GM18909 (cell line): Measurements from ENCODE around the gene RBM33.
A peak's percentile ranks its signal among the peaks of the same experiment; 100 is the strongest.
"Not testable (repeated sequence)": the region's sequence is repeated elsewhere in the genome, so short reads cannot be mapped to it uniquely, and the experiment has no call there.

Experiments
- ATAC-seq: cut with Tn5 transposase; IDR thresholded peaks from one replicate; pipeline ENCODE4 v1.9.1; 2021; ENCODE audit warnings: mild to moderate bottlenecking; ENCODE audit not compliant: unreplicated experiment, poor library complexity

RBM33 gene

GRCh38 chr7:155815332-155816191, 171.1 kb downstream of the RBM33 start:
- ATAC-seq = peak; percentile 88

GRCh38 chr7:155816192-155816508, 171.7 kb downstream of the RBM33 start:
- ATAC-seq = no peak

DNA sequence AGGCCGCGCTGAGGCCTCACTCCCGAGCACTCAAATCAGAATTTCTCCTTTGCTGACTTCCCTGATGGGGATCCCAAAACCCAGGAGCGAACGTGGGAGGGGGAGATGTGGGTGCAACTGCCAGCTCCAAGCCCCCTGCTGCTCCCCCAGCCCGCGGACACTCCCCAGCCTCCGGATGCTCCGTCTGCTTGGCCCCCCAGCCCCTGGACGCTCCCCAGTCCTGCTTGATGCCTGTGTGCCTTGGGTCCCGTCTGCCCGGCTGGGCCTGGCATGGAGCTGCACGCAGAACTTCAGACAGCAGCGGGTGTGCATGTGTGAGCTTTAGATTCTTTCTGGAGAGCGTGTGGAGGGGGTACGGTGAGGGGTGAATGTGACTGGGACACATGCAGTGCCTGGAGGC, 172.5 kb downstream of the RBM33 start:
- no peak for ATAC-seq

- ATAC-seq = not testable (repeated sequence)
Observed at GRCh38 chr7:155817515-155817914, 173.1 kb downstream of the RBM33 start.

- ATAC-seq = no peak
Observed at GRCh38 chr7:155818154-155818819, 173.8 kb downstream of the RBM33 start.

DNA sequence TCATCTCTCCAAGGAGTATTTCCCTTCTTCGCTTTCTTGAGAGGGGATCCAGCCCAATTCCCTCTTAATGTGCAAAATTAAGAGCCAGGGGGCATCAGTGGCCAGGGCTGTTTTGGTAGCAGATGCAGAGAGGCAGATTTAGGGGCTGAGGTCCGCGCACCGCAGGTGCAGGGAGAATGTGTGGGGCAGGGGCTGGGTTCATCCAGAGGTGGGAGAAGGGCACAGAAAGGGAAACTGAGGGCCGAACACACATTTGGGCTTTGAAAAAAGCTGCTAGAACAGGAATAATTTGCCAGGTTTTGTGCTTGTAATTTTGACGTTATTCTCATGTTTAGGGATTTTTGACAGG, 174.3 kb downstream of the RBM33 start:
- no peak for ATAC-seq

GRCh38 chr7:155819186-155819585, 174.7 kb downstream of the RBM33 start:
- ATAC-seq = no peak

- ATAC-seq = no peak
Observed at GRCh38 chr7:155820246-155820645, 175.8 kb downstream of the RBM33 start.

DNA sequence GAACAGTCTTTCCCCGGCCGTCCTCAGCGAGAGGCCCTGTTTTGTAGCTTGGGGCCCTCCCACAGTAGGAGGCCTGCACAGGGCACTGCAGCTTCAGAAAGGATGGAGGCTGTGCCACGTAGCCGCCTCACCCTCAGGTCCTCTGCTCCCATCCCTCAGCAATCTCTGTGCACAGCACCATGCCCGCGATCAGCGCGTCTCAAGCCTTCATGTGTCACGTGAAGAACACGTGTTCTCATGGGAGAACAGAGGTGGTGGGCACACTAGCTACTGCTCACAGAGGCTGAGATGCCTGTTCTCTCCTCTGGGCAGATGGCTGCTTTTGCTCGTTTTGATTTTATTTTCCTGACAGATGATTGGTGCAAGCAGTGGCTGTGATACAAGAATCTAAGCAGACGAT, 176.3 kb downstream of the RBM33 start:
- ATAC-seq = no peak

DNA sequence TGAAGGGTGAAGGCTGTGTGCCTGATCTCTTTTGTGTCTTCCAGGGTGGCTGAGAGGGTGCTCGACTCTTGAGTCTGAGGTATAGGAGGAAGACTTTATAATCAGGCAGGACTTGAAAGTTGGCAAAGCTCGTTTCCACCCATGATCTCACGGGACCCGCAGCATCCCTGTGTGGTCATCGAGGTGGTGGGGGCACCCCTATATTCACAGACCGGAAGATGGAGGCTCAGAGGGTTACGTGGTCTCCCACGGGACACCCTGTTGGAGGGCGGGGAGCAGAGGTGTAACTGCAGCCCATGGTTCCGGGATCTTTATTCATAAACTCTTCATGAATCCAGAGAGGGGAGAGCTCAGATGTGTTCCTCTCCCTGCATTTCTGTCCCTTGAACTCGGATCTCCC, 177.4 kb downstream of the RBM33 start:
- ATAC-seq = no peak

- ATAC-seq = no peak
Observed at GRCh38 chr7:155824227-155824886, 179.9 kb downstream of the RBM33 start.

DNA sequence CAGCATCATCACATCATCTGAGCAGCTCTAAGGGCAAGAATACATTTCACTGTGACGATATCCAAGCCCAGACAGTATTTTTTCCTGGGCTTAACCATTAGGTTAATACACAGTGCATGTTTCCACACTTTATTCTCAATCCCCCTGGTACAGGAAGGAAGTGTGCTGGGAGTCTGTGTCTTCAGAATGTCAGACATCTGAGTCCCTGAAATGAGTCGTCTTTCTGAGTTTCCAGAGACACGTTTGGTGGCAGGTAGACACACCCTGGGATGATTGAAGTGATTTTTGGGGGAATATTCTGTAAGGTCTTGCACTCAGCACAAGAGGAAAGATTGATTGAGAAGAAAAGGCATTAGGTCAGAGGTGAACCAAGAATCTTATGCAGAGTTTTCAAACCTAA, 180.9 kb downstream of the RBM33 start:
- ATAC-seq = no peak

DNA sequence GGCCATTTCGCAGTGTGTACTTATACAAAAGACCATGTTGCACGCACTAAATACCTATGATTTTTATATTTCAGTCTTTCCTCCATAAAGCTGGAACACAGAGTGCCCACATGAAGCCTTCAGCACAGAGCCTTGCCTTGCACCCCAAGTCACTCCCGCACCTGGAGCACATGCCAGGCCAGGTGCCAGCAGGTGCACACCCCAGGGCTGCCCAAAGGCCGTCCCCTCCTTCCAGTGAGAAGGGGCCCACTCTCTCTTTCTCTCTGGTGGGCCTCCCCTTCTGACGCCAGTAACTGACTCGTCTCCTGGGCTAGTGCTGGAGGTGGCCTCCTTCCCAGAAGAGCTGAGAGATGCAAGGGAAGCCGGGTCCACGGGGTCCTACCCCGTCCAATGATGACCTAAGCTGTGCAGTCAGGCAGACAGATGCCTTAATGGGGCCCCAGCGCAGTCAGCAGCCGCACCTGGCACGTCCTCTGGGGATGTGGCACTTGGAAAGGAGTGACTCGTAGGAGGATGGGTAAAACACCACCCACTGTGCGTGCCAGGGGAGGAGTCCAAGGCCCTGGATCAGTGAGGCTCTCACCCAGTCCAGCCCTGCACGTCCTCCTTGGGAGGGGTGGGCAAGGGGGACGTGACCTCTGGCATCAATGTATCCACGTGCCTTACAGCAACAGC, 185.5 kb downstream of the RBM33 start:
- no peak for ATAC-seq
